HepG2 (cell line): ENCODE measurements around the gene DUOXA1.

Experiments used
- ELF4 ChIP-seq: sonication (generic); formaldehyde crosslinking; IDR thresholded peaks from 2 replicates; pipeline ENCODE4 v1.5.0; 2020; ENCODE audit warnings: missing genetic modification reagents, mild to moderate bottlenecking, moderate library complexity, borderline replicate concordance
- MEF2D ChIP-seq: sonication (generic); formaldehyde crosslinking; IDR thresholded peaks from 2 replicates; pipeline ENCODE4 v1.5.1; 2020; ENCODE audit warnings: mild to moderate bottlenecking, missing genetic modification reagents
- RBM39 ChIP-seq: fragments of 200-400 bp; formaldehyde crosslinking; IDR thresholded peaks from one replicate; pipeline ENCODE4 v1.6.1; 2018; ENCODE audit warnings: antibody characterized with exemption, mild to moderate bottlenecking, low read depth, low read length; ENCODE audit not compliant: poor library complexity, severe bottlenecking
- TF ChIP-seq, protein P1 (sequence below): sonication (generic); formaldehyde crosslinking; IDR thresholded peaks from 2 replicates; pipeline ENCODE4 v1.5.0; 2020; ENCODE audit warnings: mild to moderate bottlenecking, missing genetic modification reagents, moderate library complexity
- TF ChIP-seq, protein P2 (sequence below), 2 experiments: IDR thresholded peaks; 2 replicates each; pipeline ENCODE4 v1.6.1; 2011 to 2012; ENCODE audit warnings: low read length in 2 of 2, borderline replicate concordance in 1 of 2, low read depth in 1 of 2, mild to moderate bottlenecking in 1 of 2, moderate library complexity in 1 of 2

DNA sequence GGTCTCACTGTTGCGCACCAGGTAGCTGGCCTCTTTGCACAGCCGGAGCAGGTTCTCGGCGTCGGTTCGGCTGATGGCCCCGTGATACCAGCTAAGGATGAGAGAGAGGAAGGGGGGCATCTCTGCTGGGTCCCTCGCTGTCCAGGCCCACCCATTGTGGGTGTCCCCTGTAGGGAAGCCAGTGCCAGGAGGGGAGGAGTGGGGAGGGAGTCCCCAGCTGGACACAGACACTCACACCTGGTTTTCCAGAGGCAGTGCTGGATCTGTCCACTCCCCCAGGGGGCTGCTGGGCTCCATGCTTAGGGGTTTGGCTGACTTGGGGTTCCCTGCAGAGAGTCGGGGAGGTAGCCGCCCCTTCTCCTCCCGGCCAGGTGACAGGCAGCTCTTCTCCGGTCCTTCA is 42.2 kb upstream of the DUOXA1 start:
- TF ChIP-seq, protein P1, sequence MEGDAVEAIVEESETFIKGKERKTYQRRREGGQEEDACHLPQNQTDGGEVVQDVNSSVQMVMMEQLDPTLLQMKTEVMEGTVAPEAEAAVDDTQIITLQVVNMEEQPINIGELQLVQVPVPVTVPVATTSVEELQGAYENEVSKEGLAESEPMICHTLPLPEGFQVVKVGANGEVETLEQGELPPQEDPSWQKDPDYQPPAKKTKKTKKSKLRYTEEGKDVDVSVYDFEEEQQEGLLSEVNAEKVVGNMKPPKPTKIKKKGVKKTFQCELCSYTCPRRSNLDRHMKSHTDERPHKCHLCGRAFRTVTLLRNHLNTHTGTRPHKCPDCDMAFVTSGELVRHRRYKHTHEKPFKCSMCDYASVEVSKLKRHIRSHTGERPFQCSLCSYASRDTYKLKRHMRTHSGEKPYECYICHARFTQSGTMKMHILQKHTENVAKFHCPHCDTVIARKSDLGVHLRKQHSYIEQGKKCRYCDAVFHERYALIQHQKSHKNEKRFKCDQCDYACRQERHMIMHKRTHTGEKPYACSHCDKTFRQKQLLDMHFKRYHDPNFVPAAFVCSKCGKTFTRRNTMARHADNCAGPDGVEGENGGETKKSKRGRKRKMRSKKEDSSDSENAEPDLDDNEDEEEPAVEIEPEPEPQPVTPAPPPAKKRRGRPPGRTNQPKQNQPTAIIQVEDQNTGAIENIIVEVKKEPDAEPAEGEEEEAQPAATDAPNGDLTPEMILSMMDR (CRISPR knock-in tag): no peak
- no peak for TF ChIP-seq RBM39
- no peak for TF ChIP-seq MEF2D (CRISPR knock-in tag)
- no peak for TF ChIP-seq ELF4
- TF ChIP-seq, protein P2, sequence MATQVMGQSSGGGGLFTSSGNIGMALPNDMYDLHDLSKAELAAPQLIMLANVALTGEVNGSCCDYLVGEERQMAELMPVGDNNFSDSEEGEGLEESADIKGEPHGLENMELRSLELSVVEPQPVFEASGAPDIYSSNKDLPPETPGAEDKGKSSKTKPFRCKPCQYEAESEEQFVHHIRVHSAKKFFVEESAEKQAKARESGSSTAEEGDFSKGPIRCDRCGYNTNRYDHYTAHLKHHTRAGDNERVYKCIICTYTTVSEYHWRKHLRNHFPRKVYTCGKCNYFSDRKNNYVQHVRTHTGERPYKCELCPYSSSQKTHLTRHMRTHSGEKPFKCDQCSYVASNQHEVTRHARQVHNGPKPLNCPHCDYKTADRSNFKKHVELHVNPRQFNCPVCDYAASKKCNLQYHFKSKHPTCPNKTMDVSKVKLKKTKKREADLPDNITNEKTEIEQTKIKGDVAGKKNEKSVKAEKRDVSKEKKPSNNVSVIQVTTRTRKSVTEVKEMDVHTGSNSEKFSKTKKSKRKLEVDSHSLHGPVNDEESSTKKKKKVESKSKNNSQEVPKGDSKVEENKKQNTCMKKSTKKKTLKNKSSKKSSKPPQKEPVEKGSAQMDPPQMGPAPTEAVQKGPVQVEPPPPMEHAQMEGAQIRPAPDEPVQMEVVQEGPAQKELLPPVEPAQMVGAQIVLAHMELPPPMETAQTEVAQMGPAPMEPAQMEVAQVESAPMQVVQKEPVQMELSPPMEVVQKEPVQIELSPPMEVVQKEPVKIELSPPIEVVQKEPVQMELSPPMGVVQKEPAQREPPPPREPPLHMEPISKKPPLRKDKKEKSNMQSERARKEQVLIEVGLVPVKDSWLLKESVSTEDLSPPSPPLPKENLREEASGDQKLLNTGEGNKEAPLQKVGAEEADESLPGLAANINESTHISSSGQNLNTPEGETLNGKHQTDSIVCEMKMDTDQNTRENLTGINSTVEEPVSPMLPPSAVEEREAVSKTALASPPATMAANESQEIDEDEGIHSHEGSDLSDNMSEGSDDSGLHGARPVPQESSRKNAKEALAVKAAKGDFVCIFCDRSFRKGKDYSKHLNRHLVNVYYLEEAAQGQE (IDR thresholded peaks at IDR 0.05; ENCODE audit: borderline replicate concordance in 1 of 2, low read depth in 1 of 2, low read length in 2 of 2): no peak
